ENCODE measurements around the gene BCAS3. TPM values are rescaled to one million over a fixed set of nuclear protein-coding genes. Genes with fewer than 3 reads are reported as not detected.

The BCAS3 gene
- total RNA-seq, 1 donor from 2014 or later: 30.5 TPM

- Mint-ChIP-seq H3K4me1 (peaks cover 35% of the 10 kb centered on the region), H3K27ac (ENCODE audit: unreplicated experiment) (no peak overlapping the region), H3K4me3 (no peak overlapping the region), H3K36me3 (ENCODE audit: low read depth) (peaks cover 4% of the 10 kb centered on the region), H3K9me3 (no peaks in the 10 kb centered on the region), H3K27me3 (ENCODE audit: low read depth) (no peaks in the 10 kb centered on the region)
- no peak for DNase-seq (ENCODE audit: low read depth, low spot score)
- TF ChIP-seq, protein P1, sequence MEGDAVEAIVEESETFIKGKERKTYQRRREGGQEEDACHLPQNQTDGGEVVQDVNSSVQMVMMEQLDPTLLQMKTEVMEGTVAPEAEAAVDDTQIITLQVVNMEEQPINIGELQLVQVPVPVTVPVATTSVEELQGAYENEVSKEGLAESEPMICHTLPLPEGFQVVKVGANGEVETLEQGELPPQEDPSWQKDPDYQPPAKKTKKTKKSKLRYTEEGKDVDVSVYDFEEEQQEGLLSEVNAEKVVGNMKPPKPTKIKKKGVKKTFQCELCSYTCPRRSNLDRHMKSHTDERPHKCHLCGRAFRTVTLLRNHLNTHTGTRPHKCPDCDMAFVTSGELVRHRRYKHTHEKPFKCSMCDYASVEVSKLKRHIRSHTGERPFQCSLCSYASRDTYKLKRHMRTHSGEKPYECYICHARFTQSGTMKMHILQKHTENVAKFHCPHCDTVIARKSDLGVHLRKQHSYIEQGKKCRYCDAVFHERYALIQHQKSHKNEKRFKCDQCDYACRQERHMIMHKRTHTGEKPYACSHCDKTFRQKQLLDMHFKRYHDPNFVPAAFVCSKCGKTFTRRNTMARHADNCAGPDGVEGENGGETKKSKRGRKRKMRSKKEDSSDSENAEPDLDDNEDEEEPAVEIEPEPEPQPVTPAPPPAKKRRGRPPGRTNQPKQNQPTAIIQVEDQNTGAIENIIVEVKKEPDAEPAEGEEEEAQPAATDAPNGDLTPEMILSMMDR (conservative IDR thresholded peaks at IDR 0.05): no peak
Observed at GRCh38 chr17:61371179-61371578, 693.5 kb downstream of the BCAS3 start.

DNA sequence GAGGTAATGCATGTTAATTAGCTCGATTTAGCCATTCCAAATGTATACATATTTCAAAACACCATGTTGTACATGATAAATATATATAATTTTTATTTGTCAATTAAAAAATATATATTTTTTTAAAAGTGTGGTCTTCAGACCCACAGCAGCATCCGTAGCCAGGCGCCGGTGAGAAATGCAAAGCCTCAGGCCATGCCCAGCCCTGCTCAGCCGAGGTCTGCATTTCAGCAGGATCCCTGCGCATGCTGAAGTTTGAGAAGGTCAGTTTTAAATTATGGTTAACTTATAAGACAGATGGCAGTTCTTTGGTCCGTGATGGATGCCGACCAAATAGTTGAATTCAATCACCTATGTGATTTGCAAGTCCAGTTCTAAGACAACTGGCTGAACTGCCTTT, 694.0 kb downstream of the BCAS3 start:
- DNase-seq (ENCODE audit: low read depth, low spot score): no peak
- peaks cover 2% of the 10 kb centered on the region for H3K27me3 Mint-ChIP-seq (ENCODE audit: low read depth)
- peaks cover 4% of the 10 kb centered on the region for H3K36me3 Mint-ChIP-seq (ENCODE audit: low read depth)
- H3K27ac Mint-ChIP-seq (ENCODE audit: unreplicated experiment): no peak overlapping the region
- no peaks in the 10 kb centered on the region for H3K9me3 Mint-ChIP-seq
- TF ChIP-seq, protein P1 (conservative IDR thresholded peaks at IDR 0.05): no peak
- no peak overlapping the region for H3K4me3 Mint-ChIP-seq
- peaks cover 35% of the 10 kb centered on the region for H3K4me1 Mint-ChIP-seq

DNA sequence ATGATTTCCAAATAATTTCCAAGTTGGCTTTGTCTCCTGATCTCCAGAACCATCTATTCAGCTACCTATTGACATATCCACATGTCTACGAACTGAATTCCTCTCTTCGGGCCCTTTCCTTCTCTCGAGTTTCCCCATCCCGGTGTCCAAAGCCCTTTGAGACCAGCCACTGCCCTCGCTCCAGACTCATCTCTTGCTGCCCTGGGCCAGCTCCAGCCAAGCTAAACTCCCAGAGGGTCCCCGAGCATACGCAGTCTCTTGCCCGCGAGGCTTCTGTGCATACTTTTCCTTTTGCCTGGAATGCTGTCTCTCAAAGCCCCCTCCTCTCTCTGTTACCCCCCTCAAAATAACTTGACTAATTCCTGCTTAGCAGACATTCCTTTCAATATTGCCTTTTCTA, 694.8 kb downstream of the BCAS3 start:
- peaks cover 29% of the 10 kb centered on the region for H3K4me1 Mint-ChIP-seq
- no peaks in the 10 kb centered on the region for H3K9me3 Mint-ChIP-seq
- peaks cover 2% of the 10 kb centered on the region for H3K27me3 Mint-ChIP-seq (ENCODE audit: low read depth)
- peaks cover 4% of the 10 kb centered on the region for H3K36me3 Mint-ChIP-seq (ENCODE audit: low read depth)
- TF ChIP-seq, protein P1 (conservative IDR thresholded peaks at IDR 0.05): no peak
- no peak for DNase-seq (ENCODE audit: low read depth, low spot score)
- no peak overlapping the region for H3K4me3 Mint-ChIP-seq
- H3K27ac Mint-ChIP-seq (ENCODE audit: unreplicated experiment): no peak overlapping the region

- Mint-ChIP-seq H3K27ac (ENCODE audit: unreplicated experiment) (no peak overlapping the region), H3K27me3 (ENCODE audit: low read depth) (peaks cover 11% of the 10 kb centered on the region), H3K4me1 (peaks cover 41% of the 10 kb centered on the region), H3K36me3 (ENCODE audit: low read depth) (peaks cover 1% of the 10 kb centered on the region), H3K4me3 (no peak overlapping the region), H3K9me3 (no peaks in the 10 kb centered on the region)
- TF ChIP-seq, protein P1 (conservative IDR thresholded peaks at IDR 0.05): no peak
- no peak for DNase-seq (ENCODE audit: low read depth, low spot score)
Observed at GRCh38 chr17:61376931-61377838, 699.5 kb downstream of the BCAS3 start.

DNA sequence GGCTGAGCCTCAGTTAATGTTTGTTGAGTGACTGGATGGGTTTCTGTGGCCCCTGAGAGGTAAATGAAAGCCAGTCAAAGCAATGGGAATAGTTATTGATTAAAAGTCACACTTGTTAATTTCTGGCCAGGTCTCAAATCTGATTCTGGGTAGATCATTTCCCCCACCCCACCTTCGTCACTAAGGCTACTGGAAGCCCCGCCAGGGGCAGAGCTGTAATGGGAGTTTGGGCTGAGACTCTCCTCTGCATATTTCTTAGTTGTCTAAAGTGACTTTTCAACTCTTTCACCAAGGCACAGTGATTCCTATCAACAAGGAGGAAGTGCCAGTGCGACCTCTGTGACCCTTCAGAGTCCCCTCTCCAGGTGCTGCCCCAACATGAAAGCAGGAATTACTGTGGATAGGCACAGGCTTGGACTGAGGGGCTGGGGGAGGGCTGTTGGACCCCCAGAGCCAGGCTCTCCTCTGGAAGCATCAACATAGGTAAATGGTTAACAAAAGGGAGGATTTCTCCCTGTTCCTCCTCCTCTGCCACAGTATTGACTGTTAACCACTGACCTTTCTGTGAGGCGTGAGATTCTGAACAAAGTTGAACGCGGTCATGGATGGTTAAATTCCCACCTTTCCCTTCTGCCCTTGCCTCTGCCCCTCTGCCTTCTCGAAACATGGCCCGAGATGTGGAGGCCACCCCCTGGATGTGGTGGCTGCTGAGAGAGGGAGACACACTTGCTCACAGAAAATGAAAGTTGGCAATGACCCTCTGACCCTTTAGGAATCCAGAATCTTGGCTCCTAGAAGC, 701.2 kb downstream of the BCAS3 start:
- no peak overlapping the region for H3K4me3 Mint-ChIP-seq
- DNase-seq (ENCODE audit: low read depth, low spot score): no peak
- H3K4me1 Mint-ChIP-seq: peaks cover 43% of the 10 kb centered on the region
- H3K27ac Mint-ChIP-seq (ENCODE audit: unreplicated experiment): no peak overlapping the region
- TF ChIP-seq, protein P1 (conservative IDR thresholded peaks at IDR 0.05): no peak
- H3K9me3 Mint-ChIP-seq: no peaks in the 10 kb centered on the region
- peaks cover 11% of the 10 kb centered on the region for H3K27me3 Mint-ChIP-seq (ENCODE audit: low read depth)
- no peaks in the 10 kb centered on the region for H3K36me3 Mint-ChIP-seq (ENCODE audit: low read depth)
